Measurements from ENCODE around the gene NELL2. TPM values are rescaled to one million over a fixed set of nuclear protein-coding genes. Genes with fewer than 3 reads are reported as not detected.

NELL2 gene
- total and polyA plus RNA-seq, 8 donors, result 0.50 to 133 (median 3.1) TPM

DNA sequence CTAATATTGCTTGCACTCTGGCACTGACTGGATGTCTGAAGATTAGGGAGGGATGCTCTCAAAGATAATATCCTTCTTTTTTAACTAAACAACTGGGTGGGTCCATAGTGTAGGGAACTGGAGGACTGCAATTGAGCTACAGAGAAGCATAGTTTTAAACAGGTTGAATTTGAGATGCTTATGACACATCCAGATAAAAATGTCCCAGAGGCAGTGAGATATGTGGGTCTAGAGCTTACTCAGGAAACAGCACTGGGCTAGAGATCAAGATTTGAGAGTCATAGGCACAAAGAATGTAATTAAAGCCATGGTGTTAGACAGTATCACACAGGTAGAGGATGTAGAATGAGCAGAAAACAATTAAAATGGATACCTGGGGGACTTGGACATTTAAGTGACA lies 198.4 kb downstream of the NELL2 start:
- Histone ChIP-seq H3K36me3 (no peaks in the 10 kb centered on the region), H3K4me1 (no peaks in the 10 kb centered on the region), H3K9me3 (peaks cover 0 to 3% (median 0%) of the 10 kb centered on the region in 4 donors), H3K27ac (no peak overlapping the region), H3K27me3 (no peaks in the 10 kb centered on the region), H3K4me3 (no peak overlapping the region)
- TF ChIP-seq POLR2AphosphoS5 (IDR thresholded peaks at IDR 0.05) (no peak), EP300 (IDR thresholded peaks at IDR 0.05) (no peak), POLR2A (IDR thresholded peaks at IDR 0.05) (no peak)
- TF ChIP-seq, protein P1, sequence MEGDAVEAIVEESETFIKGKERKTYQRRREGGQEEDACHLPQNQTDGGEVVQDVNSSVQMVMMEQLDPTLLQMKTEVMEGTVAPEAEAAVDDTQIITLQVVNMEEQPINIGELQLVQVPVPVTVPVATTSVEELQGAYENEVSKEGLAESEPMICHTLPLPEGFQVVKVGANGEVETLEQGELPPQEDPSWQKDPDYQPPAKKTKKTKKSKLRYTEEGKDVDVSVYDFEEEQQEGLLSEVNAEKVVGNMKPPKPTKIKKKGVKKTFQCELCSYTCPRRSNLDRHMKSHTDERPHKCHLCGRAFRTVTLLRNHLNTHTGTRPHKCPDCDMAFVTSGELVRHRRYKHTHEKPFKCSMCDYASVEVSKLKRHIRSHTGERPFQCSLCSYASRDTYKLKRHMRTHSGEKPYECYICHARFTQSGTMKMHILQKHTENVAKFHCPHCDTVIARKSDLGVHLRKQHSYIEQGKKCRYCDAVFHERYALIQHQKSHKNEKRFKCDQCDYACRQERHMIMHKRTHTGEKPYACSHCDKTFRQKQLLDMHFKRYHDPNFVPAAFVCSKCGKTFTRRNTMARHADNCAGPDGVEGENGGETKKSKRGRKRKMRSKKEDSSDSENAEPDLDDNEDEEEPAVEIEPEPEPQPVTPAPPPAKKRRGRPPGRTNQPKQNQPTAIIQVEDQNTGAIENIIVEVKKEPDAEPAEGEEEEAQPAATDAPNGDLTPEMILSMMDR (IDR thresholded peaks at IDR 0.05), result no peak
- intact Hi-C loops (cut with DNase I; ENCODE audit: low total_unique reads), result no loop called here
- DNase-seq, result no peak

DNA sequence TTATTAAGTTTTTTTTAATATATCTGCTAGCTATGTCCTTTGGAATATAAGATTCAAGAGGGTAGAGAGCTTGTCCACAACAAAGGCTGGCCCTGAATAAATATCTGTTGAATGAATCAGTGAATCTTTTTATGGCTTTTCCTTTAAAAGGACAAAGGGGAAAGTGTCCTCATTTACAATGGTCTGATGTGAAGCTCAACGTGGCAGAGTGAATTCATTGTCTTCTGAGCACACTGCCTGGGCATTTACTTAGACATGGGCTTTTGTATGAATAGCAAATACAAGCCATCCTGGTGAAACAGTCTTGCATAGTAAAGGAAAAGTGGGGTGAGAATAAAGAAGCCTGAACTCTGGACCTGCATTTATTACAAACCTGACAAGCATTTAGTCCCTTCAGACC lies 201.2 kb downstream of the NELL2 start:
- H3K36me3 ChIP-seq, result no peaks in the 10 kb centered on the region
- no peak overlapping the region for H3K27ac ChIP-seq
- peaks cover 0 to 8% (median 0%) of the 10 kb centered on the region in 4 donors for H3K9me3 ChIP-seq
- no peak for DNase-seq
- 8 to 26% (median 18%) methylated on average over 1 of the region's 1 CpG for WGBS, 5 donors
- H3K27me3 ChIP-seq, result no peaks in the 10 kb centered on the region
- no peaks in the 10 kb centered on the region for H3K4me1 ChIP-seq
- intact Hi-C loops (cut with DNase I; ENCODE audit: low total_unique reads), result no loop called here
- TF ChIP-seq EP300 (IDR thresholded peaks at IDR 0.05) (no peak), POLR2A (IDR thresholded peaks at IDR 0.05) (no peak), POLR2AphosphoS5 (IDR thresholded peaks at IDR 0.05) (no peak)
- TF ChIP-seq, protein P1 (IDR thresholded peaks at IDR 0.05), result no peak
- no peak overlapping the region for H3K4me3 ChIP-seq

DNA sequence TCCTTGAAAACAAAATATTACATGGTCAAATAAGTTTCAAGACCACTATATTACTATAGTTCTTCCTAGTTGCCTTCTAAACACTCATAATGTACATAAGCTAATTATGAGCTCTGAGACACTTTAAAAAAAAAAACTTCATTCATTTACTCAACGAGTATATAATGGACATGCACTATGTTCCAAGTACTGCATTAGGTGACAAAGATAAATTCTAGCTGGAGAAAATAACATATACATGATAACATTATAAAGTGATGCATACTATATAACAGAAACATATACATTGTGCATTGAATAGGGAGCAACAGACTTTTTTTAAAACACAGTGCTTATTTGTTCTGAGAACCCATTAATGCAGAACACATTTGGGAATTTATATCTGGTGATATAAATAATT lies 202.3 kb downstream of the NELL2 start:
- Histone ChIP-seq H3K27me3 (no peaks in the 10 kb centered on the region), H3K36me3 (no peaks in the 10 kb centered on the region), H3K4me1 (no peaks in the 10 kb centered on the region), H3K9me3 (peaks cover 0 to 18% (median 4%) of the 10 kb centered on the region in 4 donors), H3K4me3 (no peak overlapping the region), H3K27ac (no peak overlapping the region)
- WGBS, 5 donors, result 52 to 65% (median 56%) methylated on average over 1 of the region's 1 CpG
- no peak for DNase-seq
- intact Hi-C loops (cut with DNase I; ENCODE audit: low total_unique reads), result no loop called here
- TF ChIP-seq POLR2A (IDR thresholded peaks at IDR 0.05) (no peak), POLR2AphosphoS5 (IDR thresholded peaks at IDR 0.05) (no peak), EP300 (IDR thresholded peaks at IDR 0.05) (no peak)
- TF ChIP-seq, protein P1 (IDR thresholded peaks at IDR 0.05), result no peak

DNA sequence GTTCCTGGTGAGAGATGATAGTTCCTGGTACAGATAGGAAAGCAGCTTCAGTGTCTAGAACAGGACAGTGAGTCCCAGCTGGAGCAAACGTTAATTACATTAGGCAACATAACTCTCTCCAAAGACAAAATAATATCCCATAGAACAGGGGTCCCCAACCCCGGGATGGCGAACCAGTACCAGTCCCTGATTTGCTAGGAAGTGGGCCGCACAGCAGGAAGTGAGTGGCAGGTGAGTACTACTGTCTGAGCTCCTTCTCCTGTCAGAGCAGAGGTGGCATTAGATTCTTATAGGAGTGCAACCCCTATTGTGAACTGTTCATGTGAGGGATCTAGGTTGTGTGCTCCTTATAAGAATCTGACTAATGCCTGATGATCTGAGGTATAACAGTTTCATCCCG lies 204.1 kb downstream of the NELL2 start:
- no peaks in the 10 kb centered on the region for H3K36me3 ChIP-seq
- intact Hi-C loops (cut with DNase I; ENCODE audit: low total_unique reads), result no loop called here
- H3K27ac ChIP-seq, result no peak overlapping the region
- no peak for TF ChIP-seq POLR2AphosphoS5 (IDR thresholded peaks at IDR 0.05)
- no peak for TF ChIP-seq EP300 (IDR thresholded peaks at IDR 0.05)
- TF ChIP-seq POLR2A (IDR thresholded peaks at IDR 0.05), result no peak
- TF ChIP-seq, protein P1 (IDR thresholded peaks at IDR 0.05), result no peak
- DNase-seq, result no peak
- 77 to 95% (median 91%) methylated on average over 5 of the region's 5 CpGs for WGBS, 5 donors
- H3K4me3 ChIP-seq, result no peak overlapping the region
- H3K27me3 ChIP-seq, result no peaks in the 10 kb centered on the region
- H3K9me3 ChIP-seq, result peaks cover 0 to 31% (median 9%) of the 10 kb centered on the region in 4 donors
- H3K4me1 ChIP-seq, result no peaks in the 10 kb centered on the region

All from stomach (tissue), 9 donors.